HG03457 (cell line): ENCODE results near the gene MC2R.

Experiments
- ATAC-seq: cut with Tn5 transposase; IDR thresholded peaks from one replicate; pipeline ENCODE4 v1.9.1; 2021; ENCODE audit warnings: moderate number of reproducible peaks; ENCODE audit not compliant: unreplicated experiment

Gene MC2R

DNA sequence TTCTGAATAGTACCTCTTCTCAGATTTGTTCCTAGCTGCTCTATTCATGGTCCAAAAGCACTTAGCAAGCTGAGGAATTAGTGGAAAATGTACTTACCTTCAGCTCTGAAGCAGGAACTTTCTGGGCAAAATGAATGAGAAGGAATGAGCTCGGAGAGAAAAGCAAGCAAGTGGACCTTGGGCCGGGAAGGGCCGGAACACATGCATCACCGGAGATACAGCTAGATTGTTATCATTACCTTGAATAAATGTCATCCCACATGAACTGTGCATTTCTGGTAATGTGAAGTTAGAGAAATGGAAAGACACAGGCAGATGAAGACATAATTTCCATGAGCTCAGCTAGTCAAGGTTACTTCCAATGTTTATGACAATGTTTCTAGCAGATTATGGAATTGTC, at the start of gene MC2R:
Gene MC2R, minus strand, starts transcription at position 146 of the 400 bp plus-strand sequence. CDS start 30,018 bp downstream, outside the sequence.
- no peak for ATAC-seq

DNA sequence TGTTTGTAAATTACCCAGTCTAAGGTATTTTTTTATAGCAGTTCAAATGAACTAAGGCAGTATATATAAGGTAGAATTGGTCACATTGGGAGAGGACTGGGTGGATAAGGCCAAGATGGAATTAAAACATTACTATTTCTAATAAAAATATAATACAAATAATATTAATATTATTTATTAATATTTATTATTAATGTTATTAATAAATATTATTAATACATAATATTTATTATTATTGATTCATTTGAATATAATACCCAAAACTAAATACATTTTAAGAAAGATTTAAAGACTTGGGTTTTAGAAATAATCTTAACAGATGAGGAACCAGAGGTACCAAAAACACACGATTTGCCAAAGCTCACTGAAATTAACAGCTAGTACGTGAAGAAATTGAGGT, 30.5 kb upstream of the MC2R start:
- no peak for ATAC-seq

DNA sequence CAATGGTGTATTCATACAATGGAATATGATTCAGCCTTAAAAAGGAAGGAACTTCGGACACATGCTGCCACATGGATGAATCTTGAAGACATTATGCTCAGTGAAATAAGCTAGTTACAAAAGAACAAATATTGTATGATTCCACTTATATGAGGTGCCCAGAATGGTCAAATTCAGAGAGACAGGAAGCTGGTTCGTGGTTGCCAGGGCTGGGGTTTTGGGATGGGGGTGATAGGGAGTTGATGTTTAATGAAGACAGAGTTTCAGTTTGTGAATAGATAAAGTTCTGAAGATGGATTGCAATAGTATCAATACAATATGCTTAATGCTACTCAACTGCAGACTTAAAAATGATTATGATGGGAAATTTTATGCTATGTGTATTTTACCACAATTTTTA, 28.0 kb upstream of the MC2R start:
- ATAC-seq = no peak

DNA sequence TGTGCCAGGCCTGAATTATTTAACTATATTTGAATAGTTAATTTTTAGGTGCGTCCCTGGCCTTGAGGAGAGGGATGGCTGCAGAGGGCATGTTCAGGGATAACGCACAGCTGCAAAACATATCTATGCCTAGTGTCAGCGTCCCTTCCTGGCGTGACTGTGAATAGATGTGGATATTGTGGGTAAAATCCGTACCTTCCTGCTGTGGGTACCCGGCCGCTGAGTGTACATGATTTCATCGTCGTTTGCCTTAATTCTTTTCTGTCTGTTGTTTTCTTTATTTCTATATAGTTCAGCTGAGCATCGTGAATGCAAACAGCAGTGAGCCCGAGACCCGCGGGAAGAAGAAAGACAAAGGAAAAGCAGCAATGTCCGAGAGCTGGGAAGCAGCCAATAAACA, 25.0 kb upstream of the MC2R start:
- no peak for ATAC-seq

DNA sequence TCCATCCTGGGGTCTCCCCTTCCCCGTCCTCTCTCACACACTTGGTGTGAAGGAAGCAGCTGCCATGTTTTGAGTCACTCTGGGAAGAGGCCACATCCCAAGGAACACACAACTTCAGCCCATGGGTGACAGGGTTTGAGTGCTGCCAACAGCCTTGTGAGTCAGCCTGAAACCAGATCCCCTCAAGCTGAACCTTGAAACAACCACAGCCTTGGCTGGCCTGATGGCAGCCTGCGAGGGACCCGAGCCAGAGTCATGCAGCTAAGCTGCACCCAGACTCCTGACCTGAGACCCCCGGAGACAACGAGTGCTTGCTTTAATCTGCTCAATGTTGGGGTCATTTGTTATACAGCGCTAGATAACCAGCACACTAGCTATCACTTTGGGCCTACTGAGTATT, 19.3 kb upstream of the MC2R start:
- no peak for ATAC-seq

DNA sequence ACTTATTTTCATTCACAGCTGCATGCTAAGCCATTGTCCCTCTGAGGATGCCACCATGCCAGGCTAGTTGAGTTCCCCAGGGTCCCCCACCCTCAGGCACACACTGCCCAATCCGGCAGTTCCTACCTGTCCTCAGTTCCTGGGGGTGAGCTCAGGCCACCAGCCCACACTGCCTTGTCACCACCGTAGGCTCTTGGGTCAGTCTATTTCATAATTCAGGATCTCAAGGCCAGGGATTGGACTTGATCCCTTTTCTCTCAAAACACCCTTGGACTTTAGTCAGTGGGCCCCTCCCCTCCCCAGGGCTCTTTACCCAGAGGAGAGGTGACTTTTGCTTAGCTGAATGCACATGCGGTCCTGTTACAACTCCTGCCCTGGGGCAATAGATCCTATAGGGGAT, 18.7 kb upstream of the MC2R start:
- no peak for ATAC-seq

DNA sequence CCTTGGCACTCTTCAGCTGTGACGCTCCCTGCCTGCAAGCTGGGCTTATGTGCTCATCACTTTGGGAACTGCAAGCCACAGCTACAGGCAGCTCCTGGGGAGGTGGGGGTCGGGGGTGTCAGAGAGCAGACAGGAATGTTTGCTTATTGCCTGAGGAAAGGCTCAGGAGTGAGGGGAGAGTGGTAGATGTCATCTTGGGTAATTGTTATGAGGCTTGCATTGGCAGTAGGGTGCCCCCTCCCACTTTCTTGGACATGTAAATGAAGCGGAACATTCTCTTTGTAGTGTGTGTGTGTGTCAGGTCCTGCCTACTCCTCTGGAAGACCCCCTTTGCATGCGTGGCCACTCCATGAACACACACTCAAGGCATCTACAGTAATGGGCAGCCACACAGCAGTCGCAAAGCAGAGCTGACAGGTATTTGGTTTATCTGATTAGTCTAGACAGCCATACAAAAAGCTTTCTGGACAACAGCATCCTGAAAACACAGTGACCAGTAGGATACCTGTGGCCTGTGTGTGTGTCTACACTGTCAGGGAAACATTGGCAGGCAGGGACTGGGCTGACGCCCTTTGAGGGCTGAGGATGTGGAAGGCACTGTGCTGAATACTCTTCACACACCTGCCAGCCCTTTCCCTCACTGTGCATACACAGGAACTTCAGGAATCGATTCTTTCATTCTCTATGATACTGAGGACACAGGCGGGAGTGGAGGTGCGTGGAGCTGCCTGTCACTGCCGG, 17.1 kb upstream of the MC2R start:
- ATAC-seq = no peak

DNA sequence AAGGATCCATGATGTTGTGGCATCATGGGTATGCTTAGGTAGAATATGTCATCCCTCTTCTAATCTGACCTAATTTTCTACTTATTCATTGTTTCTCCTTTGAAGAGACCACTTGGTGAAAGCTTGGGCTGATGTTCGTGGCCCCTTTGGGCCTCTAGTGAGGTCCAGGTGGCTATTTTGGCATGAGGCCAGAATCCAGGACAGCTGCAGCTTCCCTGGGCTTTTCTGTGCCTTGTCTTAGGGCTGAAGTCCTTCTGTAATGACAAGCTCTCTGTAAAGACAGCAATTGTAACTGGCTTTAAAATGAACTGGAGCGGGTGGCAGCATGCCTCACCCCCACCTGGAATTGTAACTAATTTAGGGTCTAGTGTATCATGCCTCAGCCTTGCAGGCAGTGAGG, 15.6 kb upstream of the MC2R start:
- no peak for ATAC-seq

DNA sequence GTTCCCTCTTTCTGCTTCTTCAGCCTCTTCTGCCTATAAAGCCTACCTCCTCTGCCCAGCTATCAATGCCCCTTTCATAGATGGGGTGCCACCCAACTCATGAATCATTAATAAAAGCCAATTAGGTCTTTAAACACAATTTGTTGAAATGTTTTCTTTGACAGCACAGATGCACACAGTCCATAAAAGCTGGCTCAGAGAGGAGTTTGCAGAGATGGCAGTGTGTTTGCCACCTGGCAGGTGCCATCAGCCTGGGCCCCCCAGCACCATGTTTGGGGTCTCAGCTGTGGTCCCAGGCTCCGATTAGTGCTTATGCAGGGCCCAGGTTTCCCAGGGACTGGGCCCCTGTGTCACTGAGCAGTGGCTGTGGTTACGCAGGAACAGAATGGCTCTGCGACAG, 7.9 kb upstream of the MC2R start:
- ATAC-seq = no peak

DNA sequence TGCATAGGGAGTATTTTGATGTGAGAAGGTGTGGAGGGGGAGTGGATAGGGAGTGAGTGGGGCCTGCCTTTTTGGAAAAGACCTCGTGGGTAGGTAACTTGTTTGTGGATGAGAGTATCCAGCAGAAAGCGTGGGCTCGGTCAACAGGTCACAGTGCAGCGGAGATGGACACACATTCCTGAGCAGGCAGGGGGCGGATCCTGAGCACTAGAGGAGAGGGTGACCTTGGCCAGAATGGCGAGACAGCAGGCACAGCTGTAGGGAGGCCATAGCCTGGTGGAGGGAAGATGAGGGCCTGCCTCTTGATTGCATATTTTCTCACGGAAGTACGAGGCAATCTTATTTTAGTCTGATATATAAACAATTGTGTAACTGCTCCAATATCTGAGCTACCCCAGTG, 3.6 kb upstream of the MC2R start:
- ATAC-seq = no peak

DNA sequence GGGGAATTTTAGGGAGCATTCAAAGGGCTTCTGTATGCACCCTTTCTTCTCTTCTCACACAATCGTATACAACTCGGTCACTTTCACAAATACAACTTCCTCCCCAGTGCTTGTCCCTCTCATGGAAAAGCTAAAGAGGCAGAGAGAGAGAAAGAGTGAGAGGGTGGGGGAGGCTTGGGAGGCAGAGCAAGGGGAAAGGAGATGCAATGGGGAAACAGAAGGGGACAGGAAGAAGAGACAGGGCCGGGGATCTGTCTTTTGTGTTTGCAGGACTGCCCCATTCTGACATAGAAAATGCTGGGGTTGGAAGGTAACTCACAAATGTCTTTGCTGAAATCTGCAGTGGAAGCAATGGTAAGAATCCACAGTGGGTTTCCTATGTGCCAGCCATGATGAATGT, 2.1 kb upstream of the MC2R start:
- ATAC-seq = no peak

DNA sequence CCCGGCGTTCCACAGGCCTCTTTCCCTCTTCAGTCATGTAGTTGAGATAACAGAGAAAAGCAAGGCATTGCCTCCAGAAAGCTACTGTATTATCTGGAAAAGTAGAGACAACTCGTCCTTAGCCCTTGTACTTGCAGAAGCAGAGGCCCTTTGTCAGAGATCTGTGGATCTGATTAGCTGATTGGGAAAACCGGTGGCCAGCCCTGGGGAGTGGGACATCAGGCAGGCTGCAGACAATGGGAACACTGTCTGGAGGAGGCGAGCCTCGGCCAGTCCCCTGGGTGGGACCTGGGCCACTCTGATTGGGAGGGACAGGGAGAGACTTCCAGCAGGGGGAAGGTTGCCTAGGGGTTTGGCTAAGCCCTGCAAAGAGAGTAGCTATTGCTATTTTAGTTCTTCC, 1.2 kb upstream of the MC2R start:
- ATAC-seq = no peak

DNA sequence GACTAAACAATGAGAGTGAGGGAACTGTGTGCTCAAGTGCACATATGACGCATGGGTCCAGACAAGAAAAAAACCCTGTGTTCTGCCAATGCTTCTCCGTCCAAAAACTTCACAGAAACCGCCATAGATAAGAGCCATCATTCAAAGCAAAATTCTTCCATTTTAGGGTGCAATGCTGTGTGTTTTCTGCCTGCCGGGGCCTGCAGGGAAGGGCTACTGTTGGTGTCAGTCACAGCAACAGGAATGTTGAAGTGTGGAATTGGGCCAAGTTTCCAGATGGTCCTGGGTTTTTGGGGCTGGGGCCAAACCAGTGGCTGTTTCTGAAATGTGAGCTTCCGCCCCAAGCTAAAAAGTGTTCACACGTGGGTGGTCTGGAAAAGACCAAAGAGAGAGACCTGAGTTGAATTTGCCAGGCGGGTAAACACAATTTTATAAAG, 677 bp upstream of the MC2R start:
- no peak for ATAC-seq

DNA sequence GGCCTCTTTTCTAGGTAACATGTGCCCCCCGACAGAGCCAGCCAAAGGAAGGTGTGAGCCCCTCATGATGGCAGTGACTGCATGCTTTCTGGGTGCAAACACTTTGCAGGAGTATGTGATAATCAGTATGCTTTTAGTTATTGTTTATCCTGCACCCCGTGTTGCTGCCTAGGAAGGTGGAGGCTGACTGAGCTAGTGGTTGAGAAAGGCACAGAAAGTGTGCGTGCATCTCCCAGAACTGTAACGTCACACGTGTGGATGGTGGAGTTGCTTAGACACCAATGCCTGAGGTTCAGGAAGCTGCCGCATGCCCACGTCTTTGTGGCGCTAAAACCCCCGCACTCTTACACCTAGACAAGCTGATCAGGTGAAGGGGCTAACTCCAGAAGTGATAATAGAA, 580 bp downstream of the MC2R start:
- ATAC-seq = no peak

DNA sequence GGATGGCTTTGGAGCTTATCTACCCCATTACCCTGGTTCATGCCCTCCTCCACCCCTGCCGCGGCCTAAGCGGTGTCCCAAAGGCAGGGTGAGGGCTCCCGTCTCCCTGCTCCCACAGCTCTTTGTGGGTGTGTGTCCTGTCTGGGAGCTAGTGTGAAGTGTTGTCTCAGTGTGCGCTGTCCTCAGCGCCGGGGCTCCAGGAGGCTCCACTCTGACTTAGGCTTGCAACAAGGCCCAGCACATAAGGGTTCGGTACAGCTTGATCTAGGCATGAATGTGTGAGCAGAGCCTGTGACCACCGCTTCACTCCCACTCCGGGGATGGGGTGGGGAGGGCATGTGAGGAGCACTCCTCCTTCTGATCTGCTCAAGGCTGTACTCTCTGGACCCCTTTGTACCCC, 1.2 kb downstream of the MC2R start:
- no peak for ATAC-seq

DNA sequence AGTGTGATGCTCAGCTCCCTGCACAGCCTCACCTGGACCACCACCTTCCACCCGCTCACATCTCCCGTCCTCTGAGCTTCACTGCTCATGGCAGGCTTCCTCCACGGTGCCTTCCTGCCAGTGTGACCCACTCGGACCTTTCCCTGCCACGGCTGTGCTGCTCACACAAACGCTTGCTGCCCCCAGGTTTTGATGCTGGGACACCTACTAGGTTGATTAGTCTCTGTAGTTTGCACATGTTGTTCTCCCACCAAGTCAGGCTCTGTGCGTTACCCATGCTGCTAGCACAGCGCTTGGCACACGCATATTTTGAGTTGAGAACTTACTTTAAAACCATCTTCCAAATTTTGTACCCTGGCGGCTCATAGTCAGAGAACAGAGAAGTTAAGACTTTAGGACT, 2.1 kb downstream of the MC2R start:
- no peak for ATAC-seq

DNA sequence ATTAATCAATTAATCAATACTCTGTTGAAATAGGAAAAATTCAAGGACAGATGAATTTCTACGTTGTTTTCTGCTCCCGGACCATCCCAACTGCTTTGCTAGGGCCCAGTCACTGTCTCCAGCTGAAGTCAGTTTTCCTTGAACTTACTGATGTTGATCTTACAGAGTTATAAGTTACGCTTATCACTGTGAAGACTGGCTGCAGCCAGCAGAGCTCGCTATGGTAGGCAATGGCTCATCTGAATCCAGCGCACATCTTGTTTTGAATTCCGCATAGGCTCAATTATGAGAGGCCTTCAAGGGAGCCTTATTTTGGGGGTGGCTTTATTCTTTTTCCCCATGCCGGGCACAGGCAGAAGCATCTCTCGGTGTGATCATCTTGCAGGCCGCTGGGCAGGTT, 2.7 kb downstream of the MC2R start:
- ATAC-seq = no peak

DNA sequence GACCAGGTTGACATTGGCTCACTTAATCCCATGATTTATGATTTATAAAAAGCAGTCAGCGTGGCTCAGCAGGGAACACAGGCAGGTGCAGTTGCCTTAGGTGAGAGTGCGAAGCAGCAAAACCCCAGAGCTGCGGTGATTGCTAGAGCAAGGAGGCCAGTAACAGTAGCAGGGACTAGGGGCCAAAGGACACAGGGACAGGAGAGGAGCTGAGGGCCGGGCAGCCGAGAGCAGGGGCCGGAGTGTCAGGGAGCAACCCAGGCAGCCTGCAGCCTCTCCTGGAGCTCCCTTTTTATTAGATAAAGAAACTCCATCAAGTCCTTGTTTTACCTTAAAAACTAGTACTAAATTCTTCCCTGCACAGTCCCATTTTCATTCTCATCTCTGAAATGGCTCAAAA, 4.3 kb downstream of the MC2R start:
- ATAC-seq = no peak

DNA sequence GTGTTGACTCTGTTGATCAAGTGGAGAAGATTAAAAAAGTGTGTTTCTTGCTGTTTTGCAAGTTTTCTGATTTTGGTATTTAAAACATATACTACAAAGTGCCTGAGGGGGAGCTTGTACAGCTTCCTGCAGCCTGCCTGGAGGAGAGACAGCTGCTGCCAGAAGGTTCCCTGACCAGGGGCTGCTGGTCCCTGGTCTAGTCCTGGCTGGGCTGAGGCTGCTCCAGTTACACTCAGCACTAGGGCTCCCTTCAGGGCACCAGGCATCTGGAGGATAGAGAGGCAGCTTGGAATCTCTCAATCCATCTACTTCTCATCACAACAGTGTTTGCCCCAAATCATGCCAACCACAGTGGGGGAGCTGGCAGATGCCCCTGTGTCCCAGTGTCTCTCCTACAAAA, 4.8 kb downstream of the MC2R start:
- ATAC-seq = no peak

DNA sequence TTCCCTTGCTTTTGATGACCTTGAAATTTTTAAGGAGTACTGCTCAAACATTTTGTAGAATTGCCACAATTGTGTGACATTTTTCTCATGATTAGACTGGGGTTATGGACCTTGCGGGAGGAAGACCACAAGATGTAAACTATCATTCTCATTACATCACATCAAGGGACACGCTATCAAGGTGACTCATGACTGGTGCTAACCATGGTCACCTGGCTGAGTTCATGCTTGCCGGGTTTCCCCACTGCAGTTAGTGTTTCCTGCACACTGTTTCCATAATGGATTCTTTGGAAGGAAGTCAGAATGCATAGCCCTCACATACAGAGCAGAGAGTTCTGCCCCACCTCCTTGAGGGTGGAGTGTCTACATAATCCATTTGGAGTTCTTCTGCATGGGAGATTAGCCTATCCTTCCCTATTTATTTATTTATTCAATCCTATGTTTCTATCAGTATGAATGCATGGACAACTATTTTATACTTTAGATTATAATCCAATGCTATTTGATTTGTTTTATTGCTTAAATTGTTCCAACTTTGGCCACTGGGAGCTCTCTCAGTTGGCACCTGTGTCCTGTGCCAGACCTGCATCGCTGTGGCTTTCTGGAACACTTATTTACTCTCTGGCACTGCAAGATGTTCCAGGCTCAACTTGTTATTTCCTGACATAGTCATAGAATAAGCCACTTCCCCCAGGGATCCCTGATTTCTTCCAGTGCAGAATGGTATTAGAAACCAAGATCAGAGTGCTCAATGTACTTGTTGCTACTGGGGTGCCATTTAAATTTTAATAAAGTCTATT, 6.0 kb downstream of the MC2R start:
- no peak for ATAC-seq

DNA sequence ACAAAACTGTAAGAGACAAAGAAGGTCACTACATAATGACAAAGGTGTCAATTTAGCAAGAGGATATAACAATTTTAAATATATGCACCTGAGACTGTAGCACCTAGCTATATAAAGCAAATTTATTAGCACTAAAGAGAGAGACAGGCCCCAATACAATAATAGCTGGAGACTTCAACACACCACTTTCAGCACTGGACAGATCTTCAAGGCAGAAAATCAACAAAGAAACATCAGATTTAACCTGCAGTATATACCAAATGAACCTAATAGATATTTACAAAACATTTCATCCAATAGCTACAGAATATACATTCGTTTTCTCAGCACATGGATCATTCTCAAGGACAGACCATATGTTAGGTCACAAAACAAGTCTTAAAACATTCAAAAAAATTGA, 14.7 kb downstream of the MC2R start:
- ATAC-seq = no peak

DNA sequence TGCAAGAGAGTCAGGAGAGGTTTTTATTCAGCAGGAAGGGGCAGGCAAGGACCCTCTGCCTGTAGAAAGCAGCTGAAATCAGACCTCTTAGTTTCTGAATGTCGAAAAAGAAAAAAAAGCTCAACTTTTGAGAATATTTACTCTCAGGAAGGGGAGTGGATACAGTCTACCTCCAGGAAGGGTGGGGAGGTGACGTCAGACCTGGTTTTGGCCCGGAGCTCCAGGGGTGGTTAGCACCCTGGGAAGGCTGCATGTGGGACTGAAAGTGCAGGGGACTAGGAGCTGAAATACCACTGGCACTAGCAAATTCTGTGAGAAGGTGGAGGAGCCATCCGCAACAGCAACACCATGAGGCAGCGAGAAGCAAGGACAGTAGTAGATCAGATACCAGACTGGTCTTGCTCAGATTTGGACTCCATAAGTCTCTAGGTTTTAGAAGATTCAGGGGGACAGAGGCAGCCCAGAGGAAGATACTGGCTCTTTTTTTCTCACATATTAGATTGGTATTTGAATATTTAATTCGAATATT, 19.8 kb downstream of the MC2R start:
- ATAC-seq = no peak
